Panc1 (cell line): ENCODE measurements around the gene CDKAL1. TPM values are rescaled to one million over a fixed set of nuclear protein-coding genes. Genes with fewer than 3 reads are reported as not detected.

ENCODE experiments used
- ATAC-seq: fragments of 200-7000 bp; cut with Tn5 transposase; 2 replicates; pipeline ENCODE4 v1.9.1; 2020; ENCODE audit warnings: mild to moderate bottlenecking, moderate library complexity
- BruUV-seq: library from RNA; stranded (reverse); fragments of 400-500 nt; replicated peaks from 2 replicates; lab custom pipeline; 2021; lab: Mats Ljungman, UMichigan
- CTCF ChIA-PET: fragments of 300-600 bp; sonication (Branson Sonifier 250); formaldehyde crosslinking; loops from one replicate; lab custom pipeline; 2022; ENCODE audit warnings: antibody characterized with exemption; lab: Charles Lee
- POLR2A ChIA-PET: fragments of 300-600 bp; sonication (Branson Sonifier 250); formaldehyde crosslinking; loops from one replicate; lab custom pipeline; 2022; ENCODE audit warnings: antibody characterized with exemption; lab: Charles Lee
- DNase-seq: peaks from one replicate; pipeline ENCODE4 v3.0.0-alpha.2; 2010; ENCODE audit warnings: low read depth, low spot score
- H3K27ac ChIP-seq: 2 replicates; pipeline ENCODE4 v1.5.1; 2011; ENCODE audit warnings: mild to moderate bottlenecking, low read length, inconsistent platforms
- H3K27me3 ChIP-seq: fragments of 200-500 bp; sonication (Bioruptor generic); 2 replicates; pipeline ENCODE4 v1.6.0; 2014; ENCODE audit warnings: low read length, inconsistent platforms; ENCODE audit not compliant: control insufficient read depth, insufficient read depth
- H3K36me3 ChIP-seq: fragments of 200-500 bp; sonication (Bioruptor generic); 2 replicates; pipeline ENCODE4 v1.5.1; 2014; ENCODE audit warnings: inconsistent platforms, mild to moderate bottlenecking, low read length, moderate library complexity; ENCODE audit not compliant: control insufficient read depth, insufficient read depth
- H3K4me1 ChIP-seq: 2 replicates; pipeline ENCODE4 v1.5.1; 2011; ENCODE audit warnings: inconsistent platforms, mild to moderate bottlenecking, low read length, moderate library complexity; ENCODE audit not compliant: control insufficient read depth, insufficient read depth
- H3K4me3 ChIP-seq, 2 experiments: 2 replicates each; pipeline ENCODE4 v1.5.1; 2011 to 2012; ENCODE audit warnings: low read depth in 2 of 2, low read length in 2 of 2, mild to moderate bottlenecking in 2 of 2, inconsistent platforms in 1 of 2, moderate library complexity in 1 of 2
- H3K9me3 ChIP-seq: fragments of 200-500 bp; sonication (Bioruptor generic); 2 replicates; pipeline ENCODE4 v1.5.1; 2014; ENCODE audit warnings: low read depth, mild to moderate bottlenecking, inconsistent platforms, low read length, moderate library complexity; ENCODE audit not compliant: control insufficient read depth, insufficient read depth
- POLR2AphosphoS5 ChIP-seq: IDR thresholded peaks from 2 replicates; pipeline ENCODE4 v1.6.1; 2012; ENCODE audit warnings: mild to moderate bottlenecking, low read depth, low read length, moderate library complexity
- REST ChIP-seq, 2 experiments: IDR thresholded peaks; 2 replicates each; pipeline ENCODE4 v1.6.1; 2011 to 2012; ENCODE audit warnings: low read depth in 2 of 2, control low read depth in 1 of 2, low read length in 1 of 2, mild to moderate bottlenecking in 1 of 2, moderate library complexity in 1 of 2; ENCODE audit not compliant: insufficient read depth in 1 of 2
- SIN3A ChIP-seq: IDR thresholded peaks from 2 replicates; pipeline ENCODE4 v1.6.1; 2012; ENCODE audit warnings: low read depth, mild to moderate bottlenecking, low read length, moderate library complexity, borderline replicate concordance; ENCODE audit not compliant: insufficient read depth
- TCF7L2 ChIP-seq: IDR thresholded peaks from 2 replicates; pipeline ENCODE4 v1.6.1; 2011; ENCODE audit warnings: mild to moderate bottlenecking, low read depth, low read length, inconsistent platforms
- in situ Hi-C: cut with HindIII; loops from 2 replicates; pipeline ENCODE4 v1.10.0; 2016; ENCODE audit warnings: low sequenced_read_pairs, low pct_unique_long_range_greater_than_20kb
- intact Hi-C: fragments of 100-400 bp; cut with micrococcal nuclease; formaldehyde crosslinking; loops from one replicate; pipeline ENCODE4 v1.10.0; 2022; ENCODE audit not compliant: unreplicated experiment
- total RNA-seq: library from RNA; stranded (reverse); gene quantifications from one replicate; pipeline ENCODE4 v1.2.1, GENCODE V29; 2021; ENCODE audit not compliant: unreplicated experiment
- TF ChIP-seq, protein P1 (sequence below): fragments of 450-650 bp; IDR thresholded peaks from 2 replicates; pipeline ENCODE4 v1.5.1; 2017; ENCODE audit warnings: mild to moderate bottlenecking

The CDKAL1 gene
- total RNA-seq, 1 experiment from 2014 or later: 14.5 TPM

DNA sequence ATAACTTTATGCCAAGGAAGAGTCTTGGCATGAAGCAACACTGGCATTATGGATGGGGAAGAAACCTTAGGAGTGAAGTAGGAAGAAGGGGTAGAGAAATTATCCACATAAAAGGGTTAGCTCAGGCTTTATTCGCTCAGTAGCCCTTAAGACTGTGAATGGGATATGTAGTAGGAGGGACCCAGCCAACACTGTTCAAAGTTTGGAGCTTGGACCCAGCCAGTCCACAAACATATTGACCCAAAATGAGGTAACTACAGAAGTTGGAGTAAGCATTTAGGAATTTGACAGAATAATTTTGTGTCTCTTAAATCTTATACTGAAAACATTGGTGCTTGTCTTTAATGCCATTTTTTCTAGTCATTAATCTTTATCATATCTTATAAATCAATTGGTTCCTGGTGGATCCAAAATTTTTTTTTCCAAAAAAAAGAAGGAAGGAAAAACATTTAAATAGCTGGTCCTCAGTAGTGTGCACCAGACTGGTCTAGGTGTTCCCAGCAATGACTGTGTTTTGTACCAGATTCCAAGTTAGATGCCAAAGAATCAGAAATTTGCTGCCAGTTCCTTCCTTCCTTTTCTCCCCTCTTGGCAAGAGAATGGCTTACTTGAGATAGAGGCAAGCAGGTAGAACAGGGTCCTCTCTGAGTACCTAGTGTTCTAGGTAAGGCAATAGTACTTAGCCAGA is 607.5 kb downstream of the CDKAL1 start:
- CTCF ChIA-PET: no interaction called here
- Histone ChIP-seq H3K36me3 (no peaks in the 10 kb centered on the region), H3K4me1 (no peaks in the 10 kb centered on the region), H3K4me3 (no peak overlapping the region), H3K9me3 (no peaks in the 10 kb centered on the region), H3K27me3 (no peaks in the 10 kb centered on the region), H3K27ac (no peak overlapping the region)
- TF ChIP-seq TCF7L2 (no peak), SIN3A (no peak), POLR2AphosphoS5 (no peak)
- TF ChIP-seq, protein P1, sequence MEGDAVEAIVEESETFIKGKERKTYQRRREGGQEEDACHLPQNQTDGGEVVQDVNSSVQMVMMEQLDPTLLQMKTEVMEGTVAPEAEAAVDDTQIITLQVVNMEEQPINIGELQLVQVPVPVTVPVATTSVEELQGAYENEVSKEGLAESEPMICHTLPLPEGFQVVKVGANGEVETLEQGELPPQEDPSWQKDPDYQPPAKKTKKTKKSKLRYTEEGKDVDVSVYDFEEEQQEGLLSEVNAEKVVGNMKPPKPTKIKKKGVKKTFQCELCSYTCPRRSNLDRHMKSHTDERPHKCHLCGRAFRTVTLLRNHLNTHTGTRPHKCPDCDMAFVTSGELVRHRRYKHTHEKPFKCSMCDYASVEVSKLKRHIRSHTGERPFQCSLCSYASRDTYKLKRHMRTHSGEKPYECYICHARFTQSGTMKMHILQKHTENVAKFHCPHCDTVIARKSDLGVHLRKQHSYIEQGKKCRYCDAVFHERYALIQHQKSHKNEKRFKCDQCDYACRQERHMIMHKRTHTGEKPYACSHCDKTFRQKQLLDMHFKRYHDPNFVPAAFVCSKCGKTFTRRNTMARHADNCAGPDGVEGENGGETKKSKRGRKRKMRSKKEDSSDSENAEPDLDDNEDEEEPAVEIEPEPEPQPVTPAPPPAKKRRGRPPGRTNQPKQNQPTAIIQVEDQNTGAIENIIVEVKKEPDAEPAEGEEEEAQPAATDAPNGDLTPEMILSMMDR: no peak
- ATAC-seq (no peak), DNase-seq (no peak)
- POLR2A ChIA-PET: interaction anchor here (0.6 to 1.2 kb wide), 3 partner anchors 9 to 733 kb away, joined by 3 to 12 read pairs (median 12); no protein-coding TSS in a partner anchor
- intact Hi-C loops: no loop called here
- BruUV-seq: no TSS peak
- in situ Hi-C loops: no loop called here

GRCh38 chr6:21142741-21143140 is 608.5 kb downstream of the CDKAL1 start:
- H3K4me3 ChIP-seq: no peak overlapping the region
- in situ Hi-C loops: no loop called here
- TF ChIP-seq, protein P1: no peak
- TF ChIP-seq POLR2AphosphoS5: no peak
- TF ChIP-seq SIN3A: no peak
- no peak for TF ChIP-seq TCF7L2
- no peak for TF ChIP-seq REST (IDR thresholded peaks at IDR 0.05; ENCODE audit: insufficient read depth in 1 of 2, low read depth in 2 of 2, low read length in 1 of 2)
- no peaks in the 10 kb centered on the region for H3K27me3 ChIP-seq
- intact Hi-C loops: no loop called here
- ChIA-PET CTCF (no interaction called here), POLR2A (interaction anchor here (0.6 to 1.2 kb wide), 2 partner anchors 10 to 50 kb away, joined by 12 read pairs; no protein-coding TSS in a partner anchor)
- no peaks in the 10 kb centered on the region for H3K9me3 ChIP-seq
- no peaks in the 10 kb centered on the region for H3K36me3 ChIP-seq
- DNase-seq (no peak), ATAC-seq (no peak)
- no peak overlapping the region for H3K27ac ChIP-seq
- BruUV-seq: no TSS peak
- H3K4me1 ChIP-seq: no peaks in the 10 kb centered on the region
